Body of pancreas (tissue), 4 donors: ENCODE measurements around the gene AMMECR1. TPM values are rescaled to one million over a fixed set of nuclear protein-coding genes. Genes with fewer than 3 reads are reported as not detected.
"Not testable (repeated sequence)": the region's sequence is repeated elsewhere in the genome, so short reads cannot be mapped to it uniquely, and the experiment has no call there.

ENCODE experiments used
- ATAC-seq: fragments of 150-250 bp; one replicate; pipeline ENCODE4 v1.9.1; 2016
- DNase-seq, 4 donors: peaks; one replicate each; pipeline ENCODE4 v3.0.0-alpha.2; 2019
- H3K27ac ChIP-seq, 4 donors: fragments of 200-600 bp; sonication (generic); 1 replicate in 3 of 4; 2 replicates in 1 of 4; pipeline versions ENCODE4 v1.5.1 to v1.6.1; 2016 to 2019; ENCODE audit warnings: mild to moderate bottlenecking in 1 of 4, mixed read lengths in 1 of 4, moderate library complexity in 1 of 4
- H3K27me3 ChIP-seq, 2 donors: fragments of 200-600 bp; sonication (generic); one replicate each; pipeline ENCODE4 v1.6.0; 2016; ENCODE audit warnings: mild to moderate bottlenecking in 1 of 2
- H3K36me3 ChIP-seq, 2 donors: fragments of 200-600 bp; sonication (generic); replicated peaks in 1 of 2; 2 replicates each; pipeline ENCODE4 v1.5.1; 2016; ENCODE audit warnings: low read depth in 2 of 2; ENCODE audit not compliant: insufficient read depth in 1 of 2
- H3K4me1 ChIP-seq: fragments of 200-600 bp; sonication (generic); one replicate; pipeline ENCODE4 v1.6.0; 2016
- H3K4me3 ChIP-seq, 2 donors: fragments of 200-600 bp; sonication (generic); 1 replicate in 1 of 2; 2 replicates in 1 of 2; pipeline ENCODE4 v1.5.1; 2016 to 2019
- H3K9me3 ChIP-seq, 3 donors: fragments of 200-600 bp; sonication (generic); 1 replicate in 2 of 3; 2 replicates in 1 of 3; pipeline ENCODE4 v1.5.1; 2016
- CTCF ChIP-seq, 7 experiments: fragments of 450-650 bp in 4 of 7; fragments of 200-600 bp in 3 of 7; sonication (generic) in 3 of 7; IDR thresholded peaks; one replicate each; pipeline ENCODE4 v1.5.1; 2016 to 2019; ENCODE audit warnings: antibody characterized with exemption in 7 of 7
- POLR2A ChIP-seq, 3 donors: fragments of 450-650 bp; IDR thresholded peaks; one replicate each; pipeline ENCODE4 v1.6.1; 2016; ENCODE audit warnings: antibody characterized with exemption in 3 of 3, mild to moderate bottlenecking in 2 of 3
- WGBS, 2 donors: methylation state at CpG; one replicate each; pipeline ENCODE4 v1.1.5; 2017; 5-methylcytosine and 5-hydroxymethylcytosine counted together
- intact Hi-C: fragments of 100-400 bp; cut with DNase I; formaldehyde crosslinking; loops from one replicate; pipeline ENCODE4 v1.15.1; 2023
- total RNA-seq, 2 donors: library from RNA; depleted of rRNA; stranded (reverse); fragments of >200 nt; gene quantifications; one replicate each; pipeline ENCODE4 v1.1.0, GENCODE V29; 2016

The AMMECR1 gene
- total RNA-seq, 2 donors from 2014 or later: 1.6 to 6.5 TPM

- intact Hi-C loops: no loop called here
- peak; percentile 10 to 33 (median 20) for DNase-seq
- 52 to 54% methylated on average over 16 to 17 of the region's 17 CpGs for WGBS, 2 donors
Observed at GRCh38 chrX:110346681-110347080, 28.8 kb upstream of the AMMECR1 start.

GRCh38 chrX:110341189-110342035 lies 23.5 kb upstream of the AMMECR1 start:
- ATAC-seq (no peak), DNase-seq (peak in 1 of 4 donors; percentile 1)
- H3K27ac ChIP-seq: no peak overlapping the region
- no peaks in the 10 kb centered on the region for H3K9me3 ChIP-seq
- WGBS, 2 donors: 72 to 81% methylated on average over 9 to 11 of the region's 11 CpGs
- no peaks in the 10 kb centered on the region for H3K27me3 ChIP-seq
- intact Hi-C loops: no loop called here
- H3K4me3 ChIP-seq: no peak overlapping the region
- H3K36me3 ChIP-seq: no peaks in the 10 kb centered on the region
- no peak for TF ChIP-seq POLR2A (IDR thresholded peaks at IDR 0.05)
- TF ChIP-seq CTCF (IDR thresholded peaks at IDR 0.05): no peak
- no peaks in the 10 kb centered on the region for H3K4me1 ChIP-seq

More at GRCh38 chrX:110346681-110347080, 28.8 kb upstream of the AMMECR1 start:
- Histone ChIP-seq H3K4me1 (no peaks in the 10 kb centered on the region), H3K27me3 (no peaks in the 10 kb centered on the region), H3K4me3 (no peak overlapping the region), H3K27ac (no peak overlapping the region), H3K9me3 (no peaks in the 10 kb centered on the region), H3K36me3 (no peaks in the 10 kb centered on the region)
- ATAC-seq: no peak
- no peak for TF ChIP-seq CTCF (IDR thresholded peaks at IDR 0.05)
- TF ChIP-seq POLR2A (IDR thresholded peaks at IDR 0.05): no peak

- no peaks in the 10 kb centered on the region for H3K4me1 ChIP-seq
- no peaks in the 10 kb centered on the region for H3K27me3 ChIP-seq
- H3K36me3 ChIP-seq: no peaks in the 10 kb centered on the region
- ATAC-seq: no peak
- intact Hi-C loops: no loop called here
- no peak for DNase-seq
- H3K9me3 ChIP-seq: no peaks in the 10 kb centered on the region
- WGBS, 2 donors: 78 to 85% methylated on average over 4 of the region's 4 CpGs
- no peak overlapping the region for H3K27ac ChIP-seq
- H3K4me3 ChIP-seq: no peak overlapping the region
- no peak for TF ChIP-seq CTCF (IDR thresholded peaks at IDR 0.05)
Observed at GRCh38 chrX:110338935-110339334, 21.1 kb upstream of the AMMECR1 start.

GRCh38 chrX:110333458-110333857 lies 15.6 kb upstream of the AMMECR1 start:
- ATAC-seq, H3K4me1 ChIP-seq, H3K27me3 ChIP-seq, DNase-seq, H3K27ac ChIP-seq, H3K9me3 ChIP-seq, H3K4me3 ChIP-seq, intact Hi-C loops, H3K36me3 ChIP-seq: not testable (repeated sequence)
- WGBS, 2 donors: 92 to 100% methylated on average over 1 of the region's 1 CpG

GRCh38 chrX:110331444-110332030 lies 13.7 kb upstream of the AMMECR1 start:
- ATAC-seq (no peak), DNase-seq (no peak)
- intact Hi-C loops: no loop called here
- Histone ChIP-seq H3K4me3 (no peak overlapping the region), H3K27ac (no peak overlapping the region), H3K27me3 (peaks cover 0 to 3% of the 10 kb centered on the region in 2 donors), H3K4me1 (no peaks in the 10 kb centered on the region), H3K36me3 (no peaks in the 10 kb centered on the region), H3K9me3 (no peaks in the 10 kb centered on the region)
- WGBS, 2 donors: 71 to 88% methylated on average over 3 of the region's 3 CpGs
- TF ChIP-seq POLR2A (IDR thresholded peaks at IDR 0.05): no peak
- TF ChIP-seq CTCF (IDR thresholded peaks at IDR 0.05): no peak

- H3K4me3 ChIP-seq, H3K27ac ChIP-seq, intact Hi-C loops, H3K9me3 ChIP-seq, H3K36me3 ChIP-seq, ATAC-seq, DNase-seq, H3K27me3 ChIP-seq, H3K4me1 ChIP-seq: not testable (repeated sequence)
- 78 to 100% methylated on average over 1 of the region's 1 CpG for WGBS, 2 donors
Observed at GRCh38 chrX:110328613-110329012, 10.7 kb upstream of the AMMECR1 start.
